SK-N-SH treated with all-trans-retinoic acid at 6 μM for 48 hours (cell line): ENCODE data around the gene RSAD1.

Experiments
- ATAC-seq: fragments of 200-7000 bp; cut with Tn5 transposase; 3 replicates; pipeline ENCODE4 v1.9.1; 2020; ENCODE audit warnings: mild to moderate bottlenecking, moderate library complexity
- ARNTL ChIP-seq: fragments of 450-650 bp; formaldehyde crosslinking; IDR thresholded peaks from 2 replicates; pipeline ENCODE4 v1.5.0; 2020; ENCODE audit warnings: low read depth, mild to moderate bottlenecking, moderate library complexity, borderline replicate concordance
- BACH2 ChIP-seq: fragments of 250-450 bp; sonication (Bioruptor Pico); IDR thresholded peaks from 2 replicates; pipeline ENCODE4 v1.9.0; 2021; ENCODE audit warnings: mild to moderate bottlenecking, borderline replicate concordance
- CSDC2 ChIP-seq: fragments of 250-450 bp; sonication (Bioruptor Pico); IDR thresholded peaks from 2 replicates; pipeline ENCODE4 v1.5.0; 2020; ENCODE audit warnings: mild to moderate bottlenecking, moderate library complexity
- ESRRG ChIP-seq: fragments of 250-450 bp; sonication (Bioruptor Pico); IDR thresholded peaks from 2 replicates; pipeline ENCODE4 v1.6.1; 2021; ENCODE audit warnings: mild to moderate bottlenecking
- GLIS3 ChIP-seq: fragments of 250-450 bp; sonication (Bioruptor Pico); IDR thresholded peaks from 2 replicates; pipeline ENCODE4 v1.5.0; 2020; ENCODE audit warnings: mild to moderate bottlenecking, moderate library complexity
- ISL1 ChIP-seq: fragments of 250-450 bp; sonication (Bioruptor Pico); IDR thresholded peaks from 2 replicates; pipeline ENCODE4 v2.1.2; 2022; ENCODE audit warnings: mild to moderate bottlenecking, moderate library complexity
- OSR1 ChIP-seq: fragments of 250-450 bp; sonication (Bioruptor Pico); IDR thresholded peaks from 2 replicates; pipeline ENCODE4 v1.8.0; 2022; ENCODE audit warnings: moderate library complexity, mild to moderate bottlenecking, inconsistent platforms
- PPARA ChIP-seq: fragments of 250-450 bp; sonication (Bioruptor Pico); IDR thresholded peaks from 2 replicates; pipeline ENCODE4 v1.5.0; 2020; ENCODE audit warnings: mild to moderate bottlenecking, borderline replicate concordance
- RARB ChIP-seq: fragments of 250-450 bp; sonication (Bioruptor Pico); IDR thresholded peaks from 2 replicates; pipeline ENCODE4 v1.8.0; 2021; ENCODE audit warnings: mild to moderate bottlenecking, moderate library complexity
- SNAI2 ChIP-seq: fragments of 250-450 bp; sonication (Bioruptor Pico); IDR thresholded peaks from 2 replicates; pipeline ENCODE4 v1.5.0; 2020; ENCODE audit warnings: mild to moderate bottlenecking, moderate library complexity
- TCF4 ChIP-seq: fragments of 250-450 bp; sonication (Bioruptor Pico); IDR thresholded peaks from 2 replicates; pipeline ENCODE4 v1.8.0; 2021; ENCODE audit warnings: mild to moderate bottlenecking, moderate library complexity, borderline replicate concordance
- TOX ChIP-seq: fragments of 250-450 bp; sonication (Bioruptor Pico); IDR thresholded peaks from 2 replicates; pipeline ENCODE4 v1.8.0; 2021; ENCODE audit warnings: mild to moderate bottlenecking, moderate library complexity, borderline replicate concordance
- ZC3H10 ChIP-seq: fragments of 250-450 bp; sonication (Bioruptor Pico); IDR thresholded peaks from 2 replicates; pipeline ENCODE4 v1.5.1; 2021; ENCODE audit warnings: mild to moderate bottlenecking, moderate library complexity
- ZFP3 ChIP-seq: fragments of 250-450 bp; sonication (Bioruptor Pico); IDR thresholded peaks from 2 replicates; pipeline ENCODE4 v1.5.0; 2020; ENCODE audit warnings: mild to moderate bottlenecking, moderate library complexity
- ZFP30 ChIP-seq: fragments of 450-650 bp; formaldehyde crosslinking; IDR thresholded peaks from 2 replicates; pipeline ENCODE4 v1.5.0; 2022; ENCODE audit warnings: mild to moderate bottlenecking, moderate library complexity
- ZNF565 ChIP-seq: fragments of 450-650 bp; formaldehyde crosslinking; conservative IDR thresholded peaks from 2 replicates; pipeline ENCODE4 v1.5.0; 2020; ENCODE audit warnings: low read depth, mild to moderate bottlenecking, moderate library complexity
- ZNF70 ChIP-seq: fragments of 450-650 bp; formaldehyde crosslinking; IDR thresholded peaks from 2 replicates; pipeline ENCODE4 v1.5.0; 2020; ENCODE audit warnings: mild to moderate bottlenecking, moderate library complexity
- ZNF8 ChIP-seq: fragments of 450-650 bp; formaldehyde crosslinking; IDR thresholded peaks from 2 replicates; pipeline ENCODE4 v1.5.0; 2020; ENCODE audit warnings: mild to moderate bottlenecking, moderate library complexity
- TF ChIP-seq, protein P1 (sequence below): fragments of 250-450 bp; sonication (Bioruptor Pico); IDR thresholded peaks from 2 replicates; pipeline ENCODE4 v1.5.0; 2020; ENCODE audit warnings: mild to moderate bottlenecking, moderate library complexity
- TF ChIP-seq, protein P2 (sequence below): fragments of 250-450 bp; sonication (Bioruptor Pico); IDR thresholded peaks from 2 replicates; pipeline ENCODE4 v1.5.1; 2020; ENCODE audit warnings: low read depth, mild to moderate bottlenecking, moderate library complexity
- TF ChIP-seq, protein P3 (sequence below): fragments of 250-450 bp; sonication (Bioruptor Pico); IDR thresholded peaks from 2 replicates; pipeline ENCODE4 v1.5.1; 2021; ENCODE audit warnings: mild to moderate bottlenecking, moderate library complexity
- TF ChIP-seq, protein P4 (sequence below): fragments of 250-450 bp; sonication (Bioruptor Pico); IDR thresholded peaks from 2 replicates; pipeline ENCODE4 v1.8.0; 2020; ENCODE audit warnings: mild to moderate bottlenecking, moderate library complexity, borderline replicate concordance
- TF ChIP-seq, protein P5 (sequence below): fragments of 250-450 bp; sonication (Bioruptor Pico); IDR thresholded peaks from 2 replicates; pipeline ENCODE4 v1.8.0; 2021; ENCODE audit warnings: low read depth, mild to moderate bottlenecking, moderate library complexity, borderline replicate concordance

The RSAD1 gene

DNA sequence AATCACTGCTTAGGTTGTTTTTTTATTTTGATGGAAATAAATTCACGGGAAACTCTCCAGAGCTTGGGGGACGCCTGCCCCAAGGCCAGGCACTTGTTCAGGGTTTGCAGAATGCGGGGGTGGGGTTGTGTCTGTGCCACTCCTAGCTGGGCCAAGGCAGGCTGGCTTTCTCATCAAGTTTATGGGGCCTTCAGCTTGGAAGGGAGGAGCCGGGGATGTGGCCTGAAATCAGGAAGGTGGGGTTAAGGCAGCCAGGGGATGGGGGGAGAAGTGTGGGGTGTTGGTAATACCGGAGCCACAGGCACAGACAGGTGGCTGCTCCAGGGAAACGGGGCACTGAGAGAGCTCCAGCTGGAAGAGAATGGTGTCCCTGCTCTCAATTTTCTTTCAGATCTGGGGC, 8.2 kb upstream of the RSAD1 start:
- TF ChIP-seq, protein P1, sequence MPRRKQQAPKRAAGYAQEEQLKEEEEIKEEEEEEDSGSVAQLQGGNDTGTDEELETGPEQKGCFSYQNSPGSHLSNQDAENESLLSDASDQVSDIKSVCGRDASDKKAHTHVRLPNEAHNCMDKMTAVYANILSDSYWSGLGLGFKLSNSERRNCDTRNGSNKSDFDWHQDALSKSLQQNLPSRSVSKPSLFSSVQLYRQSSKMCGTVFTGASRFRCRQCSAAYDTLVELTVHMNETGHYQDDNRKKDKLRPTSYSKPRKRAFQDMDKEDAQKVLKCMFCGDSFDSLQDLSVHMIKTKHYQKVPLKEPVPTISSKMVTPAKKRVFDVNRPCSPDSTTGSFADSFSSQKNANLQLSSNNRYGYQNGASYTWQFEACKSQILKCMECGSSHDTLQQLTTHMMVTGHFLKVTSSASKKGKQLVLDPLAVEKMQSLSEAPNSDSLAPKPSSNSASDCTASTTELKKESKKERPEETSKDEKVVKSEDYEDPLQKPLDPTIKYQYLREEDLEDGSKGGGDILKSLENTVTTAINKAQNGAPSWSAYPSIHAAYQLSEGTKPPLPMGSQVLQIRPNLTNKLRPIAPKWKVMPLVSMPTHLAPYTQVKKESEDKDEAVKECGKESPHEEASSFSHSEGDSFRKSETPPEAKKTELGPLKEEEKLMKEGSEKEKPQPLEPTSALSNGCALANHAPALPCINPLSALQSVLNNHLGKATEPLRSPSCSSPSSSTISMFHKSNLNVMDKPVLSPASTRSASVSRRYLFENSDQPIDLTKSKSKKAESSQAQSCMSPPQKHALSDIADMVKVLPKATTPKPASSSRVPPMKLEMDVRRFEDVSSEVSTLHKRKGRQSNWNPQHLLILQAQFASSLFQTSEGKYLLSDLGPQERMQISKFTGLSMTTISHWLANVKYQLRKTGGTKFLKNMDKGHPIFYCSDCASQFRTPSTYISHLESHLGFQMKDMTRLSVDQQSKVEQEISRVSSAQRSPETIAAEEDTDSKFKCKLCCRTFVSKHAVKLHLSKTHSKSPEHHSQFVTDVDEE: no peak
- TF ChIP-seq ZFP3 (CRISPR knock-in tag): no peak
- TF ChIP-seq SNAI2 (CRISPR knock-in tag): no peak
- TF ChIP-seq, protein P2, sequence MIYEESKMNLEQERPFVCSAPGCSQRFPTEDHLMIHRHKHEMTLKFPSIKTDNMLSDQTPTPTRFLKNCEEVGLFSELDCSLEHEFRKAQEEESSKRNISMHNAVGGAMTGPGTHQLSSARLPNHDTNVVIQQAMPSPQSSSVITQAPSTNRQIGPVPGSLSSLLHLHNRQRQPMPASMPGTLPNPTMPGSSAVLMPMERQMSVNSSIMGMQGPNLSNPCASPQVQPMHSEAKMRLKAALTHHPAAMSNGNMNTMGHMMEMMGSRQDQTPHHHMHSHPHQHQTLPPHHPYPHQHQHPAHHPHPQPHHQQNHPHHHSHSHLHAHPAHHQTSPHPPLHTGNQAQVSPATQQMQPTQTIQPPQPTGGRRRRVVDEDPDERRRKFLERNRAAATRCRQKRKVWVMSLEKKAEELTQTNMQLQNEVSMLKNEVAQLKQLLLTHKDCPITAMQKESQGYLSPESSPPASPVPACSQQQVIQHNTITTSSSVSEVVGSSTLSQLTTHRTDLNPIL (CRISPR knock-in tag): no peak
- TF ChIP-seq ZNF8 (CRISPR knock-in tag): no peak
- TF ChIP-seq, protein P3, sequence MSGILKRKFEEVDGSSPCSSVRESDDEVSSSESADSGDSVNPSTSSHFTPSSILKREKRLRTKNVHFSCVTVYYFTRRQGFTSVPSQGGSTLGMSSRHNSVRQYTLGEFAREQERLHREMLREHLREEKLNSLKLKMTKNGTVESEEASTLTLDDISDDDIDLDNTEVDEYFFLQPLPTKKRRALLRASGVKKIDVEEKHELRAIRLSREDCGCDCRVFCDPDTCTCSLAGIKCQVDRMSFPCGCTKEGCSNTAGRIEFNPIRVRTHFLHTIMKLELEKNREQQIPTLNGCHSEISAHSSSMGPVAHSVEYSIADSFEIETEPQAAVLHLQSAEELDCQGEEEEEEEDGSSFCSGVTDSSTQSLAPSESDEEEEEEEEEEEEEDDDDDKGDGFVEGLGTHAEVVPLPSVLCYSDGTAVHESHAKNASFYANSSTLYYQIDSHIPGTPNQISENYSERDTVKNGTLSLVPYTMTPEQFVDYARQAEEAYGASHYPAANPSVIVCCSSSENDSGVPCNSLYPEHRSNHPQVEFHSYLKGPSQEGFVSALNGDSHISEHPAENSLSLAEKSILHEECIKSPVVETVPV: no peak
- no peak for TF ChIP-seq BACH2 (CRISPR knock-in tag)
- TF ChIP-seq OSR1 (CRISPR knock-in tag): no peak
- TF ChIP-seq ZC3H10 (CRISPR knock-in tag): no peak
- no peak for TF ChIP-seq TCF4
- TF ChIP-seq GLIS3 (CRISPR knock-in tag): no peak
- no peak for TF ChIP-seq ARNTL (CRISPR knock-in tag)
- TF ChIP-seq, protein P4, sequence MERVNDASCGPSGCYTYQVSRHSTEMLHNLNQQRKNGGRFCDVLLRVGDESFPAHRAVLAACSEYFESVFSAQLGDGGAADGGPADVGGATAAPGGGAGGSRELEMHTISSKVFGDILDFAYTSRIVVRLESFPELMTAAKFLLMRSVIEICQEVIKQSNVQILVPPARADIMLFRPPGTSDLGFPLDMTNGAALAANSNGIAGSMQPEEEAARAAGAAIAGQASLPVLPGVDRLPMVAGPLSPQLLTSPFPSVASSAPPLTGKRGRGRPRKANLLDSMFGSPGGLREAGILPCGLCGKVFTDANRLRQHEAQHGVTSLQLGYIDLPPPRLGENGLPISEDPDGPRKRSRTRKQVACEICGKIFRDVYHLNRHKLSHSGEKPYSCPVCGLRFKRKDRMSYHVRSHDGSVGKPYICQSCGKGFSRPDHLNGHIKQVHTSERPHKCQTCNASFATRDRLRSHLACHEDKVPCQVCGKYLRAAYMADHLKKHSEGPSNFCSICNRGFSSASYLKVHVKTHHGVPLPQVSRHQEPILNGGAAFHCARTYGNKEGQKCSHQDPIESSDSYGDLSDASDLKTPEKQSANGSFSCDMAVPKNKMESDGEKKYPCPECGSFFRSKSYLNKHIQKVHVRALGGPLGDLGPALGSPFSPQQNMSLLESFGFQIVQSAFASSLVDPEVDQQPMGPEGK (CRISPR knock-in tag): no peak
- no peak for TF ChIP-seq ISL1 (CRISPR knock-in tag)
- no peak for TF ChIP-seq ZNF565 (CRISPR knock-in tag)
- TF ChIP-seq CSDC2 (CRISPR knock-in tag): no peak
- no peak for TF ChIP-seq RARB (CRISPR knock-in tag)
- no peak for TF ChIP-seq ZNF70 (CRISPR knock-in tag)
- TF ChIP-seq TOX (CRISPR knock-in tag): no peak
- TF ChIP-seq ZFP30 (CRISPR knock-in tag): no peak
- TF ChIP-seq, all 23 proteins: peak for 0
- no peak for ATAC-seq

DNA sequence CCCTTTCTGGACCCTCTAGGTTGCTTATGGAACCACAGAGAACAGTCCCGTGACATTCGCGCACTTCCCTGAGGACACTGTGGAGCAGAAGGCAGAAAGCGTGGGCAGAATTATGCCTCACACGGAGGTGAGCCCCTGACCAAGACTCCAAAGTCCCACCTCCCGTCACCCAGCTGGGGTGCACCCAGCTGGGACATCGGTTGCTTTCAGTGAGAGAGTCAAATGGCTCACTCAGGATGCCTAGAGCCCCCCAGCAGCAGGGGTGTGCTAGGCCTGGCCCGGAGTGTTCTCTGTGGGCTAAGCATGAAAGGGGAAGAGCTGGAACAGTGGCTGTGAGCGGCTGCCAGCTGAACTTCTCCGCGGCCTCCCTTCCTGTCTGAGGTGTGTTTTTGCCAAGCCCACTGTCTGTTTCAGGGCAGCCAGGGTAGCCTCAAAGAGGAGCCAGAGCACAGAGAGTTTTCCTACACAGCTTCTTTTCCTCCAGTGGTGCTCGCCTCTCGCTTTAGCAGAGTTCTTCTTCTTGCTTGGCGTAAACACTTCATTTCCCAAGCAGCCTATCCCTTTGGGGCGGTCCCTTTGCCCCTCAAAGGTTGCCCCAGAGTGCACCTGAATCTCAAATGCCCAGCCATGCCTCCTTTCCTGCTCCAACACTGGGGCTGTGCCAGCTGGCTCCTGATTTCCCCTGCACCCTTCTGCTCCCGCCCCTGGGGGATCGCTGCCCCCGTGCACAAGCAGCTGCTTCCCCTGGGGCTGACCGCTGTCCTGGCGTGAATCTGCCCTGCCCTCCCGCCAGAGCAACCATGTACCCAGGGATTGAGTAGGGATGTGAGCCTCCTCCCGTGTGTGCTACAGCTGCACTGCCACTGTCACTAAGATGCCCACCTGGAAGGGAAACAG, 7.4 kb upstream of the RSAD1 start:
- no peak for ATAC-seq
- TF ChIP-seq, protein P4 (CRISPR knock-in tag): no peak

DNA sequence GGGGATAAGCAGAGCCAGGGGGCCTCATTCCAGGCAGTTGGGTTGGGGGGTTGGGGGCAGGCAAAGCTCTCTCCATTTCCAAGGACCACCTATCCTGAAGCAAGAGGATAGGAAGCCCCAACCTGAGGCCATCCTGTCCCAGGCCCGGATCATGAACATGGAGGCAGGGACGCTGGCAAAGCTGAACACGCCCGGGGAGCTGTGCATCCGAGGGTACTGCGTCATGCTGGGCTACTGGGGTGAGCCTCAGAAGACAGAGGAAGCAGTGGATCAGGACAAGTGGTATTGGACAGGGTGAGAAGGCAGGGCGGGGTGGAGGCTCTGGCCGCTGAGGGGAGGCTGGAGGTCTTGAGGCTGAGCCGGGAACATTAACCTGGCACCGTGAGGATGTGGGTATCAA, 6.4 kb upstream of the RSAD1 start:
- ATAC-seq: no peak
- TF ChIP-seq ESRRG (CRISPR knock-in tag): no peak
- no peak for TF ChIP-seq CSDC2 (CRISPR knock-in tag)
- TF ChIP-seq, protein P3: no peak
- no peak for TF ChIP-seq GLIS3 (CRISPR knock-in tag)
- TF ChIP-seq, protein P4 (CRISPR knock-in tag): no peak
- no peak for TF ChIP-seq OSR1 (CRISPR knock-in tag)
- TF ChIP-seq ZFP30 (CRISPR knock-in tag): no peak
- TF ChIP-seq ZNF70 (CRISPR knock-in tag): no peak
- TF ChIP-seq PPARA (CRISPR knock-in tag): no peak
- TF ChIP-seq ZNF565 (CRISPR knock-in tag): no peak
- TF ChIP-seq, protein P5, sequence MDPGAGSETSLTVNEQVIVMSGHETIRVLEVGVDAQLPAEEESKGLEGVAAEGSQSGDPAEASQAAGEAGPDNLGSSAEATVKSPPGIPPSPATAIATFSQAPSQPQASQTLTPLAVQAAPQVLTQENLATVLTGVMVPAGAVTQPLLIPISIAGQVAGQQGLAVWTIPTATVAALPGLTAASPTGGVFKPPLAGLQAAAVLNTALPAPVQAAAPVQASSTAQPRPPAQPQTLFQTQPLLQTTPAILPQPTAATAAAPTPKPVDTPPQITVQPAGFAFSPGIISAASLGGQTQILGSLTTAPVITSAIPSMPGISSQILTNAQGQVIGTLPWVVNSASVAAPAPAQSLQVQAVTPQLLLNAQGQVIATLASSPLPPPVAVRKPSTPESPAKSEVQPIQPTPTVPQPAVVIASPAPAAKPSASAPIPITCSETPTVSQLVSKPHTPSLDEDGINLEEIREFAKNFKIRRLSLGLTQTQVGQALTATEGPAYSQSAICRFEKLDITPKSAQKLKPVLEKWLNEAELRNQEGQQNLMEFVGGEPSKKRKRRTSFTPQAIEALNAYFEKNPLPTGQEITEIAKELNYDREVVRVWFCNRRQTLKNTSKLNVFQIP (CRISPR knock-in tag): no peak
